ENCODE results near the gene QARS1. TPM values are rescaled to one million over a fixed set of nuclear protein-coding genes. Genes with fewer than 3 reads are reported as not detected.

Gene QARS1
- total RNA-seq, 6 experiments from 2014 or later, result 81.5 to 148 (median 93.5) TPM

- TF ChIP-seq POLR2A (IDR thresholded peaks at IDR 0.05) (no peak), CTCF (IDR thresholded peaks at IDR 0.05) (no peak)
- H3K9me3 ChIP-seq, result no peaks in the 10 kb centered on the region
- intact Hi-C loops (cut with DNase I), result no loop called here
- H3K4me1 ChIP-seq, result peaks cover 0 to 8% (median 4%) of the 10 kb centered on the region in 4 donors
- DNase-seq (peak in 1 of 3 donors; percentile 35), ATAC-seq (no peak)
- WGBS (ENCODE audit: insufficient coverage, low coverage, low lambda C conversion rate, missing lambda C conversion rate), result 14% methylated on average over 2 of the region's 5 CpGs
- no peak overlapping the region for H3K4me3 ChIP-seq
- no peaks in the 10 kb centered on the region for H3K27me3 ChIP-seq
- H3K27ac ChIP-seq, result no peak overlapping the region
- H3K36me3 ChIP-seq, result peaks cover 0 to 53% (median 21%) of the 10 kb centered on the region in 4 donors
Measured at GRCh38 chr3:49098429-49098828, 6.1 kb downstream of the QARS1 start.

GRCh38 chr3:49093853-49094767 is 10.4 kb downstream of the QARS1 start, which contains the start of gene QRICH1:
QRICH1 (minus strand) TSS chr3:49094071; CDS start chr3:49077017, 17,054 bp downstream.
- Histone ChIP-seq H3K27me3 (no peaks in the 10 kb centered on the region), H3K27ac (peak within 1 kb of the TSS; percentile 90 to 94 (median 91)), H3K4me1 (peaks cover 0 to 26% (median 13%) of the 10 kb centered on the region in 4 donors), H3K4me3 (peak within 1 kb of the TSS; percentile 95 to 99 (median 97)), H3K36me3 (peaks cover 0 to 21% (median 6%) of the 10 kb centered on the region in 4 donors), H3K9me3 (no peaks in the 10 kb centered on the region)
- ATAC-seq, result peak; percentile 91 to 97 (median 93)
- peak; percentile 96 to 98 (median 98) for DNase-seq
- TF ChIP-seq POLR2A (IDR thresholded peaks at IDR 0.05) (peak; percentile 63), CTCF (IDR thresholded peaks at IDR 0.05) (peak; percentile 41 to 61 (median 48))
- WGBS (ENCODE audit: insufficient coverage, low coverage, low lambda C conversion rate, missing lambda C conversion rate), result under 1% methylated on average over 23 of the region's 65 CpGs
- intact Hi-C loops (cut with DNase I), result no loop called here

- H3K27me3 ChIP-seq, result no peaks in the 10 kb centered on the region
- DNase-seq, result peak; percentile 80 to 83 (median 80)
- peak overlapping the region; percentile 90 to 94 (median 91) for H3K27ac ChIP-seq
- H3K9me3 ChIP-seq, result no peaks in the 10 kb centered on the region
- peaks cover 0 to 26% (median 13%) of the 10 kb centered on the region in 4 donors for H3K4me1 ChIP-seq
- H3K4me3 ChIP-seq, result peak overlapping the region; percentile 95 to 99 (median 97)
- TF ChIP-seq CTCF (IDR thresholded peaks at IDR 0.05) (peak in 1 of 4 donors; percentile 3), POLR2A (IDR thresholded peaks at IDR 0.05) (no peak)
- H3K36me3 ChIP-seq, result peaks cover 0 to 14% (median 3%) of the 10 kb centered on the region in 4 donors
- ATAC-seq, result peak; percentile 40 to 60 (median 52)
- WGBS (ENCODE audit: insufficient coverage, low coverage, low lambda C conversion rate, missing lambda C conversion rate), result under 1% methylated on average over 12 of the region's 86 CpGs
- intact Hi-C loops (cut with DNase I), result no loop called here
Measured at GRCh38 chr3:49092938-49093852, 11.4 kb downstream of the QARS1 start.

GRCh38 chr3:49081429-49081828 is 23.1 kb downstream of the QARS1 start:
- no peak for ATAC-seq
- intact Hi-C loops (cut with DNase I), result no loop called here
- Histone ChIP-seq H3K4me1 (no peaks in the 10 kb centered on the region), H3K27ac (no peak overlapping the region), H3K27me3 (no peaks in the 10 kb centered on the region), H3K4me3 (no peak overlapping the region), H3K9me3 (no peaks in the 10 kb centered on the region), H3K36me3 (peaks cover 0 to 16% (median 6%) of the 10 kb centered on the region in 4 donors)
- DNase-seq, result peak in 1 of 3 donors; percentile 7
- TF ChIP-seq CTCF (IDR thresholded peaks at IDR 0.05) (no peak), POLR2A (IDR thresholded peaks at IDR 0.05) (no peak)
- 95% methylated on average over 4 of the region's 8 CpGs for WGBS (ENCODE audit: insufficient coverage, low coverage, low lambda C conversion rate, missing lambda C conversion rate)
